Ovary (tissue), 9 donors: ENCODE data around the gene HINT3. TPM values are rescaled to one million over a fixed set of nuclear protein-coding genes. Genes with fewer than 3 reads are reported as not detected.

Source experiments
- DNase-seq, 5 donors: peaks; one replicate each; pipeline ENCODE4 v3.0.0-alpha.2; 2019 to 2020
- H3K27ac ChIP-seq, 2 donors: fragments of 200-600 bp; one replicate each; pipeline versions ENCODE4 v1.5.1 to v1.8.0; 2019 to 2022
- H3K27me3 ChIP-seq: fragments of 200-600 bp; one replicate; pipeline ENCODE4 v1.8.0; 2022
- H3K36me3 ChIP-seq: fragments of 200-600 bp; sonication (generic); one replicate; pipeline ENCODE4 v1.5.1; 2019
- H3K4me1 ChIP-seq: one replicate; pipeline ENCODE4 v1.8.1; 2013; ENCODE audit warnings: mild to moderate bottlenecking, moderate library complexity; ENCODE audit not compliant: insufficient read depth
- H3K4me3 ChIP-seq: fragments of 200-600 bp; sonication (generic); one replicate; pipeline ENCODE4 v1.5.1; 2017
- H3K9me3 ChIP-seq, 2 donors: fragments of 200-600 bp in 1 of 2; sonication (generic) in 1 of 2; one replicate each; pipeline versions ENCODE4 v1.5.1 to v1.8.1; 2013 to 2019; ENCODE audit warnings: mild to moderate bottlenecking in 1 of 2, moderate library complexity in 1 of 2
- EP300 ChIP-seq: sonication (generic); formaldehyde crosslinking; IDR thresholded peaks from one replicate; pipeline ENCODE4 v1.6.1; 2017; ENCODE audit warnings: antibody characterized with exemption
- POLR2A ChIP-seq: fragments of 450-650 bp; IDR thresholded peaks from one replicate; pipeline ENCODE4 v1.6.1; 2017; ENCODE audit warnings: antibody characterized with exemption, mild to moderate bottlenecking, moderate library complexity
- whole genome bisulfite sequencing, 3 donors: extraction: QIAGEN DNeasy Blood & Tissue Kit in 1 of 3; methylation state at CpG; one replicate each; pipeline versions ENCODE4 v1.1.5 to v1.1.7; 2013 to 2017; 5-methylcytosine and 5-hydroxymethylcytosine counted together
- intact Hi-C, 4 donors: fragments of 100-400 bp; cut with DNase I; formaldehyde crosslinking; loops; one replicate each; pipeline versions ENCODE4 v1.11.0 to v1.15.1; 2022 to 2023
- polyA plus RNA-seq, 2 donors: library from polyadenylated mRNA; stranded (reverse); fragments of 200-250 nt in 1 of 2; fragments of 350-450 nt in 1 of 2; fragmentation: Illumina TruSeq in 1 of 2; extraction: RNeasy Lipid Tissue Mini Kit (QIAGEN cat#74804) in 1 of 2; gene quantifications; one replicate each; pipeline ENCODE4 v1.2.3, GENCODE V29; 2013 to 2014
- total RNA-seq, 7 donors: library from RNA; depleted of rRNA in 2 of 7; stranded (reverse); fragments of >200 nt in 2 of 7; fragmentation: NEBNext Ultra II Directional in 3 of 7; extraction: Animal tissue kit (Norgen Biotek cat#: 25700) in 3 of 7; gene quantifications; one replicate each; pipeline versions ENCODE4 v1.1.0 to v1.2.4, GENCODE V29; 2016 to 2023
- TF ChIP-seq, protein P1 (sequence below), 3 donors: fragments of 450-650 bp in 2 of 3; fragments of 200-600 bp in 1 of 3; IDR thresholded peaks; one replicate each; pipeline versions ENCODE4 v1.5.1 to v1.8.0; 2016 to 2022; ENCODE audit warnings: antibody characterized with exemption in 3 of 3, mild to moderate bottlenecking in 1 of 3
- donor health status: DM: no; HTN: no; CAD: no; lungs with moderate emphysema.
- donor health status: DM: no; HTN: no; CAD: no.
- donor health status: Bipolar disorder and iron deficiency.
- donor health status: DM: yes; HTN: yes; CAD: no.
- donor health status: DM: no; HTN: no; CAD: no.
- donor health status: DM: yes; HTN: yes; CAD: no.

HINT3 gene
- total and polyA plus RNA-seq, 9 donors, result 10.3 to 20.4 (median 18.0) TPM

DNA sequence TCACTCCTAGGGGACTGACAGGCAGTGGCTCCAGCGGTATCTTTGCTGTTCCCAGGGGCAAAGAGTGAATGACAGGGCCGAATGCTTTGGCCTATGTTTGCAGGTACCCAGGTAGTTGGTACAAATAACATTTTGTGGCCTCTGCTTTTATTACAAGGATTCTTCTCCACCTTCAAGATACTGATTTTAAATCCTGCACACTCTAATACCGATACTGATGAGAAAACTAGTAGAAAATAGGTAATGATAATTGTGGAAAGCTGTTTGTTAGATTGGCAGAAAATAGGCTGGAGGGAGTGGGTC lies 772 bp downstream of the HINT3 start:
- intact Hi-C loops, result loop anchor here (2.0 to 5.0 kb wide), 2 partner anchors 165 to 167 kb away; partner anchors contain the start of gene NCOA7 (in 4 of the 4)

DNA sequence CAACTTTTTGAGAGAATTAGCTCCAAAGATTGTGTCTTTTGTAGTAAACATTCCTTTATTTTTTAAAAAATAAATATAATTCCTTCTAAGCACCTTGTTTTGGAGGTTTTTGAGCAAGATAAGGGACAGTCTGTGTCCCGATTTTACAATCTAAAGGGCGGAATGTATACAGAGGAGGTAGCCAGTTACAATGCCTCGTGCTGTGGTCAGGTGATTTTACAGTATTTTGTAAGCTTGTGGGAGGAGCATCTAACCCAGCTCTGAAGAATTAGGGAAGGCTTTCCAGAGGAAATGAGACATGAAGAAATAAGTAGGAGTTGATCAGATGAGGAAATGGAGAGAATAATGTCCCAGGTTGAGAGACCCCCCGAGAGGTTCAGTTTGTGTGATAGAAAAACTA lies 1.3 kb downstream of the HINT3 start:
- intact Hi-C loops, result loop anchor here (2.0 to 5.0 kb wide), 2 partner anchors 166 to 167 kb away; partner anchors contain the start of gene NCOA7 (in 4 of the 4)

More for the DNA sequence above, 772 bp downstream of the HINT3 start:
- Histone ChIP-seq H3K9me3 (no peaks in the 10 kb centered on the region), H3K27ac (peak overlapping the region; percentile 79 to 87), H3K36me3 (no peaks in the 10 kb centered on the region), H3K4me1 (peaks cover 8% of the 10 kb centered on the region), H3K27me3 (no peaks in the 10 kb centered on the region), H3K4me3 (peak overlapping the region; percentile 94)
- DNase-seq, result no peak
- TF ChIP-seq, protein P1, sequence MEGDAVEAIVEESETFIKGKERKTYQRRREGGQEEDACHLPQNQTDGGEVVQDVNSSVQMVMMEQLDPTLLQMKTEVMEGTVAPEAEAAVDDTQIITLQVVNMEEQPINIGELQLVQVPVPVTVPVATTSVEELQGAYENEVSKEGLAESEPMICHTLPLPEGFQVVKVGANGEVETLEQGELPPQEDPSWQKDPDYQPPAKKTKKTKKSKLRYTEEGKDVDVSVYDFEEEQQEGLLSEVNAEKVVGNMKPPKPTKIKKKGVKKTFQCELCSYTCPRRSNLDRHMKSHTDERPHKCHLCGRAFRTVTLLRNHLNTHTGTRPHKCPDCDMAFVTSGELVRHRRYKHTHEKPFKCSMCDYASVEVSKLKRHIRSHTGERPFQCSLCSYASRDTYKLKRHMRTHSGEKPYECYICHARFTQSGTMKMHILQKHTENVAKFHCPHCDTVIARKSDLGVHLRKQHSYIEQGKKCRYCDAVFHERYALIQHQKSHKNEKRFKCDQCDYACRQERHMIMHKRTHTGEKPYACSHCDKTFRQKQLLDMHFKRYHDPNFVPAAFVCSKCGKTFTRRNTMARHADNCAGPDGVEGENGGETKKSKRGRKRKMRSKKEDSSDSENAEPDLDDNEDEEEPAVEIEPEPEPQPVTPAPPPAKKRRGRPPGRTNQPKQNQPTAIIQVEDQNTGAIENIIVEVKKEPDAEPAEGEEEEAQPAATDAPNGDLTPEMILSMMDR (IDR thresholded peaks at IDR 0.05), result no peak
- TF ChIP-seq POLR2A (no peak), EP300 (no peak)
- 0 to 1% (median 0%) methylated on average over 3 of the region's 3 CpGs for WGBS, 3 donors

DNA sequence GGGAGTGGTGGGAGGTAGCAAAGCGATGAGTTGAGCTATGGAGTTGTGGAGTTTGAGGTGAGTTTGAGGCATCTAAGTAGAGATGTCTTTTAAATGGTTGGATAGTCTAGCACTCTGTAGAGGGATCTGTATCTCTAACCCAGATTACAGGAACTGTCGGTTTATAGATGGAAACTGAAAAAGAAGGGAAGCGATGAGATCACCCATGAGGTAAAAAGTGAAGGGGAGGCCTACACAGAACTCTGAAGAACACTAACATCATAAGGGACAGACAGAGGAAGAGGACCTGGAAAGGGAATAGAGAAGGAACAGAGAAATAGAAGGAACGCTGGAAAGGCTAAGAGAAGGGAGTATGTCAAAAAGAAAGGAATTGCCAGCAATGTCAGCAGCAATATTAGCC lies 2.5 kb downstream of the HINT3 start:
- Histone ChIP-seq H3K36me3 (no peaks in the 10 kb centered on the region), H3K27ac (no peak overlapping the region), H3K27me3 (no peaks in the 10 kb centered on the region), H3K4me1 (peaks cover 8% of the 10 kb centered on the region), H3K4me3 (no peak overlapping the region), H3K9me3 (no peaks in the 10 kb centered on the region)
- TF ChIP-seq POLR2A (no peak), EP300 (no peak)
- TF ChIP-seq, protein P1 (IDR thresholded peaks at IDR 0.05), result no peak
- WGBS, 3 donors, result 83 to 94% (median 94%) methylated on average over 4 of the region's 4 CpGs
- no peak for DNase-seq
- intact Hi-C loops, result loop anchor here in 1 of 4 donors (5.0 kb wide), 1 partner anchor 167 kb away; the partner anchor contains the start of gene NCOA7

More for the DNA sequence above, 1.3 kb downstream of the HINT3 start:
- Histone ChIP-seq H3K4me1 (peaks cover 8% of the 10 kb centered on the region), H3K27me3 (no peaks in the 10 kb centered on the region), H3K4me3 (peak overlapping the region; percentile 94), H3K36me3 (no peaks in the 10 kb centered on the region), H3K9me3 (no peaks in the 10 kb centered on the region), H3K27ac (no peak overlapping the region)
- 22 to 23% (median 23%) methylated on average over 4 of the region's 4 CpGs for WGBS, 3 donors
- TF ChIP-seq EP300, result no peak
- TF ChIP-seq, protein P1 (IDR thresholded peaks at IDR 0.05), result no peak
- no peak for TF ChIP-seq POLR2A
- no peak for DNase-seq

- no peaks in the 10 kb centered on the region for H3K27me3 ChIP-seq
- no peak for DNase-seq
- H3K27ac ChIP-seq, result no peak overlapping the region
- peaks cover 8% of the 10 kb centered on the region for H3K4me1 ChIP-seq
- H3K4me3 ChIP-seq, result no peak overlapping the region
- WGBS, 3 donors, result 85 to 92% (median 90%) methylated on average over 3 of the region's 3 CpGs
- H3K9me3 ChIP-seq, result no peaks in the 10 kb centered on the region
- intact Hi-C loops, result loop anchor here in 1 of 4 donors (10.0 kb wide), 1 partner anchor 106 kb away; no protein-coding TSS in a partner anchor
- no peaks in the 10 kb centered on the region for H3K36me3 ChIP-seq
- TF ChIP-seq POLR2A (no peak), EP300 (no peak)
- TF ChIP-seq, protein P1 (IDR thresholded peaks at IDR 0.05), result no peak
Observed at GRCh38 chr6:125961117-125961516, 4.5 kb downstream of the HINT3 start.
